Skin of body (tissue), 2 donors: Measurements from ENCODE around the gene PRKG1. TPM values are rescaled to one million over a fixed set of nuclear protein-coding genes. Genes with fewer than 3 reads are reported as not detected.

Source experiments
- DNase-seq: peaks from one replicate; lab custom pipeline; 2025; lab: John Stamatoyannopoulos, UW
- total RNA-seq: library from RNA; depleted of rRNA; stranded (reverse); fragments of >200 nt; gene quantifications from one replicate; pipeline ENCODE4 v1.2.3, GENCODE V29; 2014

Gene PRKG1
- total RNA-seq, 1 donor from 2014 or later, result 41.8 TPM

DNA sequence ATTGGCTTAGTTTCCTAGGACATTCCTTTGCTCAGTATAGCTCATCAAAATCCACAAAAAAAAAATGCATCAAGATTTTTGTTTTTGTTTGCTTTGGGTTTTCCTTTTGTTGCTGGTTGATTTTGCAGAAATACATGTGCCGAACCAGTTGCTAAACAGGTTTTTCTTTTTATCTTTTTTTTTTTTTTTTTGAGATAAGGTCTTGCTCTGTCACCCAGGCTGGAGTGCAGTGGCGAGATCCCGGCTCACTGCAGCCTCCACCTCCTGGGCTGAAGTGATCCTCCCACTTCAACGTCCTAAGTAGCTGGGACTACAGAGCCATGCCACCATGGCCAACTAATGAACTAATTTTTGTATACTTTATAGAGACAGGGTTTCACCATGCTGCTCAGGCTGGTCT lies 616.8 kb downstream of the PRKG1 start:
- DNase-seq, result no peak

GRCh38 chr10:51694086-51694768 lies 619.9 kb downstream of the PRKG1 start:
- DNase-seq, result no peak

GRCh38 chr10:51696251-51696650 lies 622.0 kb downstream of the PRKG1 start:
- DNase-seq, result no peak

GRCh38 chr10:51698473-51699063 lies 624.3 kb downstream of the PRKG1 start:
- no peak for DNase-seq

DNA sequence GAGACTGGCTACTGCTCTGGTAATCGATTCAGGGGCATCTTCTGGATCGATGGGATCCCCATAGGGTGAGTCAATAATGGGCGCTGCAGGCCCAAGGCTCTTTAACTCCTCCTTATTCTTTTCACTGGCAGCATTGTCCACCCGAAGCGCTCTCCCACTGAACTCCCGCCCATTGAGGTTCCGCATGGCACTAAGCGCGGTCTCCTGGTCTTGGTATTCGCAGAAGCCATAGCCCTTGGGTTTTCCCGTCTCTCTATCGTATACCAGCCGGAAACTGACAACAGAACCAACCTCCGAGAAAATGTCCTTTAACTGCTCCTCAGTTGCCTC lies 624.8 kb downstream of the PRKG1 start:
- DNase-seq, result no peak

DNA sequence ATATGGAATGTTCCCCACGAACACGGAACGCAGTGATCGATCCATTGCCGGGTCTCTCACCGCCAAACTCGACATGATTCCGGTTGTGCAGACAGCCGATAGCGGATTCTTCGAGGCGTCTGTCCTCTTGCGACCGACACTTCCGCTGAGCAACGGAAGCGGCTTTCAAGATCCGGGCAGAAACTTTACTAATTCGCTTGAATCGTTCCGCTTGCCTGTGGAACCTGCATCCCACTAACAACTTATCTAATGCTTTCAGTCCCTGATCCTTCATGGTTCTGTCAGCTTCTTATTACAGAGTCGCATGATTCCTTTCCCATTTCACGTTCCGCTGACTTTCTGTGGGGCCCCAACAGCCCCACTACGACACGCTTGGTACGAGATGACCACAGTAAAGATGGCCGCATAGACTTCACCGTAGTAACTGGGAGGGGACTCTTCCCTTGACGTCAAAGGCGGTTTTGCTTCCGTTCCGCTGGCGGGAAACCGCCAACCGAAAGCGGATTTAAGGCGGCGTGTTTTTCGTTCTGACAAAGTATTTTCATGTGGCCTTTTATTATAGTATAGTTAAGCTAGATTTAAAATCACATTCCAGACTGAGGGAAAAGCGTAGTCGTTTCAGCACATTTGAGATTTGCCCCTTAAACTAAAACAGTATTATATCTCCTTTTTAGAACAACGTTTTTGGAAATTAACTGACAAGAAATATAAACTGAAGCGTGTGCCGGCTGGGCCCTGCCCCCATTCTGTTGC lies 625.4 kb downstream of the PRKG1 start, which contains the start of gene CSTF2T:
TSS of gene CSTF2T (minus strand) at position 121 of the 753 bp plus-strand sequence. CDS start at position 75, 46 bp downstream.
- peak; percentile 100 for DNase-seq

- peak; percentile 34 for DNase-seq
Observed at GRCh38 chr10:51700228-51700817, 626.0 kb downstream of the PRKG1 start.

DNA sequence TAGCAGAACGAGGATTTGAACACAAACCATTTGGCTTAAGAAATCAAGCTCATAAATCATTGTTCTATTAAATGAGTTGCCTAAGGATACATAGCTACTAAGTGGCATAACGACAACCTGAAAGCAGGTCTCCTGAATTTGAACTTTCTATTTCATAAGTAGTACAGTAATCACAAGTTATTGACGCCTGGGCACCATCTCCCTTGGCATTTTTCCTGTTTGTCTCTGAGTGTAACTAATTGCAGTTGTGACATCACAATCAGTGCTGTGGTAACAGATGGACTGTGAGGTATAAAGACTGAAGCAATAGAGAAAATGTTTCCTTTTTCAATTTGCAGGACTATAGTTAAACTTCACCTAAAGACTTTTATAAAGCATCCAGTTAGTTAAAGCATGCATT lies 631.5 kb downstream of the PRKG1 start:
- DNase-seq, result no peak

GRCh38 chr10:51706225-51706624 lies 631.9 kb downstream of the PRKG1 start:
- peak; percentile 54 for DNase-seq

- no peak for DNase-seq
Observed at GRCh38 chr10:51707392-51707791, 633.1 kb downstream of the PRKG1 start.

DNA sequence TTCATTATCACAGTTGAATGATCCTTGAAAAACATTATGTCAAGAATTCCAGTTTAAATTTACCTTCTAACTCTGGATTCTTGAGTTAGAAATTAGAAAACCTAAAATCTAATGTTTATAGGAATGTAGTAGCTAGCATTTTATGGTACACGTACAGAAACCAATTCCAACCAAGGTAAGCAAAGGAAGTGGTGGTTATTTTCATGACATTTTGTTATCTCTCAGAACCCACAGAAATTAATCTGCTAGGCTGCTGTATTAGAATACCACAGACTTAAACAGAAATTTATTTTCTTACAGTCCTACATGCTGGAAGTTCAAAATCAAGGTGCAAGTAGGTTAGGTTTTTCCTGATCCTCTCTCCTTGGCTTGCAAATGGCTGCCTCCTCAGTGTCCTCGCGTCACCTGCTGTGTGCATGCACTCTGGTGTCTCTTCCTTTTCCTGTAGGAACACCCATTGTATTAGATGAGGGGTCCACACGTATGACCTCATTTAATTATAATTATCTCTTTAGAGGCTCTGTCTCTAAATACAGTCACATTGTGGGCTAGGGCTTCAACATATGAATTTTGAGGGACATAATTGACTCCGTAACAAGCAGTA lies 633.6 kb downstream of the PRKG1 start:
- no peak for DNase-seq

- no peak for DNase-seq
Observed at GRCh38 chr10:51708609-51709008, 634.3 kb downstream of the PRKG1 start.

DNA sequence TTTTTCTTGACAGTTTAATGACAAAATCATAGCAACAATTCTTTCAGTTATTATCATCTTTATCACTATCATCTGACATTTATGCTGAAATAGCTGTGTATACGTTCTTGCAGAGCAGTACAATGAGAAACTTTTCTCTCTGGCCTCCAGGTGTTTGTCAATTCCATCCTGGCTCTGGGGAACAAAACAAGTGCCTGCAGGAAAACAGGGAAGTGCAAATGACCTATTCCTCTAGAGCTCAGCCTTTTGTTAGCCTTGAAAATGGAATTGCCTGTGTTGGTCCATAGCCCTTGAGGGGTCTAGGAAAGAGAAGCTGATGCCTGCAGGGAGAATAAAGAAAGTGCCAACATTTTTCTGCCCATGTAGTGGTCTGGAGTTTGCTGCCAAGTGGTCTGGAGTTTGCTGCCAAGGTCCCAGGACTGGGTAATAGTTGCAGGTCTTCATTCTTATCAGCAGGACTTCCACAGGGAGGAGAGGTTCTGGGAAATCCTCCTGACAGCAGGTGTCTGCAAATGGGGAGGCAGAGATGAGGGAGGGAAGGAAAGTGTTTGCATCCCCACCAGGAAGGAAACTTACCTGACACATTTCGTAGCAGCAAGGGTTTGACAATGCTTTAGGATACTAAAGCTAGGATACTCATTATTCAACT lies 635.2 kb downstream of the PRKG1 start:
- DNase-seq, result no peak

GRCh38 chr10:51711519-51711891 lies 637.2 kb downstream of the PRKG1 start:
- DNase-seq, result no peak

- DNase-seq, result no peak
Observed at GRCh38 chr10:51716981-51717380, 642.7 kb downstream of the PRKG1 start.

DNA sequence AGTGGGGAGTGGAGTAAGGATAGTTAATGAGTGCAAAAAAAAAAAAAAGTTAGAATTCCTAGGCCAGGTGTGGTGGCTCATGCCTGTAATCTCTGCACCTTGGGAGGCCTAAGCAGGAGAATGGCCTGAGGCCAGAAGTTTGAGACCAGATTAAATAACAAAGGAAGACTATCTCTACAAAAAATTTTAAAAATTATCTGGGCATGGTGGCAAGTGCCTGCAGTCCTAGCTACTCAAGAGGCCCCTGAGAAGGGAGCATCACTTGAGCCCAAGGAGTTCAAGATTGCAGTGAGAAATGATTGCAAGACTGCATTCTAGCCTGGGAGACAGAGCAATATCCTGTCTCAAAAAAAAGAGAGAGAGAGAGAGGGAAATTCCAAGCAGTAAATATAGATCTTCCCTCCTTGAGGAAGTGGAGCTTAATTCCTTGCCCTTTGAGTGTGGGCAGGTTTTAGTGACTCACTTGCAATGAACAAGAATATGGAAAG lies 644.6 kb downstream of the PRKG1 start:
- no peak for DNase-seq

DNA sequence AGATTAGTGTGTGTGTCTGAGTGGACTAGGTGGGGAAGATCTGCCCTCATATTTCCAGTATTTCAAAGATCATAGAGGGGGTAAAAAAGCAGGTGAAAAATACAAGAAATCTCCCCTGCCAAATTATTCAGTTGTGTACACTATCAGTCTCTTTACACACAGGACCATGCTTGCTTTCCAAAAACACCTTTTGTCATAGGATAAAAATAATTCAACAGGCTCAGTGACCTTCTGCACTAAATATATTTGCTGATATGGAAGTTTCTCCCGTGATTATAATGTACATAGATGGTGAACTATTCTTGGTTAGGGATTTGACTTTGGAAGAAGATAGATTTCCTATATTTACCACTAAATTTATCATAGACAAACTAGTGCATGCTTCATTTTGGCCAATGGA lies 649.8 kb downstream of the PRKG1 start:
- DNase-seq, result no peak

DNA sequence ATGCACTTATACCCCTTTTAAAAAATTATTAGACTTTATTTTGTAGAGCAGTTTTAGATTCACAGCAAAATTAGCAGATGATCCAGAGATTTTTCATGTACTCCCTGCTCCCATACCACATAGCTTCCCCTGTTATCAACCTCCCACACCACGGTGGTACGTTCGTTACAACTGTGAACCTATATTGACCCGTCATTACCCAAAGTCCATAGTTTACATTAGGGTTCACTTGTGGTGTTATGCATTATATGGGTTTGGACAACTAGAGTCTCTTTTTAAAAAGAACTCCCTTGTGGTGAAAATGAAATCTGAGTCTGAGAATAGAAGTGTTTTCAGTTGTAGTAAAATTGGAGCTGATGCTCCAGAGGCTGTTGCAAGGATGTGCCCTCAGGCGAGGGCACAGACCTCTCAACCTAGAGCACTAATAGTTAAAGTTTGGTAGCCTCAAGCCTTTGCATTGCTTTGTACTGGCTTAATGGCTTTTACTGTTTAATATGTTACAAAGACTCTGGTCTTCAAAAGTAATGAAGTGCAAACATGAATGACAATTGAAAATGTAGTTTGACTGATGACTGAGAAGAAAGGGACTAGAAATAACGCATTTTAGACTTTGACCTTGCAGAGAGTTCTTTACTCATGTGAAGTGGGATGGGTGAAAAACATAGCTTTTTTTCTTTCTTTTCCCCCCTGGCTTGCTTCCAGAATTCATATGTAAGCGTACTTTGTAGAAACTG lies 655.7 kb downstream of the PRKG1 start:
- DNase-seq, result no peak

GRCh38 chr10:51733057-51733456 lies 658.8 kb downstream of the PRKG1 start:
- no peak for DNase-seq

GRCh38 chr10:51743146-51743545 lies 668.9 kb downstream of the PRKG1 start:
- DNase-seq, result no peak
